Ishikawa (cell line): ENCODE measurements around the gene DLEC1.

Experiments used
- CREB1 ChIP-seq: IDR thresholded peaks from 2 replicates; pipeline ENCODE4 v1.6.1; 2012; ENCODE audit warnings: low read depth
- EGR1 ChIP-seq: IDR thresholded peaks from 2 replicates; pipeline ENCODE4 v1.6.1; 2012
- EP300 ChIP-seq: IDR thresholded peaks from 2 replicates; pipeline ENCODE4 v1.6.1; 2012; ENCODE audit warnings: borderline replicate concordance
- FOXM1 ChIP-seq: IDR thresholded peaks from 2 replicates; pipeline ENCODE4 v1.6.1; 2012; ENCODE audit warnings: low read depth, borderline replicate concordance
- MAX ChIP-seq: IDR thresholded peaks from 2 replicates; pipeline ENCODE4 v1.6.1; 2012
- NFIC ChIP-seq: IDR thresholded peaks from 2 replicates; pipeline ENCODE4 v1.6.1; 2012
- RAD21 ChIP-seq: IDR thresholded peaks from 2 replicates; pipeline ENCODE4 v1.6.1; 2012; ENCODE audit warnings: low read depth
- REST ChIP-seq: IDR thresholded peaks from 2 replicates; pipeline ENCODE4 v1.6.1; 2012; ENCODE audit warnings: low read depth, mild to moderate bottlenecking
- TAF1 ChIP-seq: IDR thresholded peaks from 2 replicates; pipeline ENCODE4 v1.6.1; 2012; ENCODE audit warnings: low read depth, mild to moderate bottlenecking
- TCF12 ChIP-seq: IDR thresholded peaks from 2 replicates; pipeline ENCODE4 v1.6.1; 2012; ENCODE audit warnings: low read depth
- TEAD4 ChIP-seq: IDR thresholded peaks from 2 replicates; pipeline ENCODE4 v1.6.1; 2012
- YY1 ChIP-seq: IDR thresholded peaks from 2 replicates; pipeline ENCODE4 v1.6.1; 2012; ENCODE audit warnings: low read depth

DNA sequence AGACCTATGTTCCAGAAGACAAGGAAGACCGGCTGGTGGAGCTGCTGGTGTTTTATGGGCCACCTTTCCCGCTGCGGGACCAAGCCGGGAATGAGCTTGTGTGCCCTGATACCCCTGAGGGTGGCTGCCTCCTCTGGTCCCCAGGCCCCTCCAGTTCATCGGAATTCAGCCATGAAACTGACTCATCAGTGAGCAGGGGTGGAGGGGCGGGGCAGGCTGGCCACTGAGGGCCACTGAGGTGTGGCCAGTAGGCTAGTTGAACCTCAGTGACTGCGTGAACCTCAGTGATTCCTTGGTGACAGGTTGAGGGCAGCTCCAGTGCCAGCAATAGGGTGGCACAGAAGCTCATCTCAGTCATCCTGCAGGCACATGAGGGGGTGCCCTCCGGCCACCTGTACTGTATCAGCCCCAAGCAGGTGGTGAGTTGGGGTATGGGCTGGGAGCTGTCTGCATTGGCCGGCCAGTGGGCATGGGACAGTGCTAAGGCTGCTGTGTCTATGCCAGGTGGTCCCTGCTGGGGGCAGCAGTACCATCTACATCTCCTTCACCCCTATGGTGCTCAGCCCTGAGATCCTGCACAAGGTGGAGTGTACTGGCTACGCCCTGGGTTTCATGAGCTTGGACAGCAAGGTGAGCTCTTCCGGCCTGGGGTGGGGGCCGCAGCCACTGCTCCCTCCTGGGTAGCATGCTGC is 77.6 kb downstream of the DLEC1 start:
- TF ChIP-seq FOXM1, result no peak
- TF ChIP-seq TAF1, result no peak
- no peak for TF ChIP-seq YY1
- TF ChIP-seq EGR1, result no peak
- no peak for TF ChIP-seq TCF12
- no peak for TF ChIP-seq MAX
- no peak for TF ChIP-seq REST
- TF ChIP-seq CREB1, result no peak
- no peak for TF ChIP-seq EP300
- no peak for TF ChIP-seq RAD21
- TF ChIP-seq TEAD4, result no peak
- TF ChIP-seq NFIC, result no peak
